GM21717 (cell line): ENCODE data around the gene ELMO1.
A peak's percentile ranks its signal among the peaks of the same experiment; 100 is the strongest.

Source experiments
- ATAC-seq: cut with Tn5 transposase; IDR thresholded peaks from one replicate; pipeline ENCODE4 v1.9.1; 2021; ENCODE audit warnings: mild to moderate bottlenecking, moderate library complexity; ENCODE audit not compliant: unreplicated experiment

The ELMO1 gene

DNA sequence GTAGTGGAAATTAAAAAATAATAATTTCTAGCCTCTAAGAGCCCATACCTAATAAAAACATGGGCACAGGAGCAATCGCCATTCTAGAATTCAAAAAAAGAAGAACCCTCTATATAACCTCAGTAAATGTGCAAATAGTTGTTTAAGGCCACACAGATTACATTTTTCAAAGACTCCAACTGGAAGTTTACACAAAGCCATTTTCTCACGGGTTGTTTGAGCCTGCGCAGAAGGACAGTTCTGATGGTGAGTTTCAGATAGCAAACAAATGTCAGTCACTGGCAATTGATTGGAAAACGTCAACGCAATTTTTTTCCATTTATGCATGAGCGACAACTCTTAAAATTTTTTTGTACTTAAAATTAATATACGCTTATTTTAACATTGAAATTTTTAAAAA is 23.0 kb upstream of the ELMO1 start:
- no peak for ATAC-seq

DNA sequence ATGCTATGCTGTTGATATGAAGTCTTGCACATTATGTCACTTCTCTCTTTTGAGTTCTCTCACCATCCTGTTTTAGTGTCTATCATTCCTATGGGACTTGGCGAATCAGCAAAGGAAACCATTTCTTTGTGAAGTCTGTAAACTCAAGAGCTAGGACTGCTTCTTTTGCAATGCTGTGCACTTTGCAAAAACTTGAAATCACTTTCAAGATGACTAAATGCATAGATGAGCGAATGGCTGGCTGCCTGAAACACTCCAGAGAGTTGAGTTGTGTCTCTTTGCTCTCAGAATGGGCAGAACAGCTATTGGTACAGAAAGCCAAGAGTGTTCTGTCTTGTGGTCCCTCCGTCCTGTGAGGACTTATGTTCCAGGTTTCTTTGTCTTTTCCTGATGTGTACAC is 18.3 kb upstream of the ELMO1 start:
- peak; percentile 59 for ATAC-seq

DNA sequence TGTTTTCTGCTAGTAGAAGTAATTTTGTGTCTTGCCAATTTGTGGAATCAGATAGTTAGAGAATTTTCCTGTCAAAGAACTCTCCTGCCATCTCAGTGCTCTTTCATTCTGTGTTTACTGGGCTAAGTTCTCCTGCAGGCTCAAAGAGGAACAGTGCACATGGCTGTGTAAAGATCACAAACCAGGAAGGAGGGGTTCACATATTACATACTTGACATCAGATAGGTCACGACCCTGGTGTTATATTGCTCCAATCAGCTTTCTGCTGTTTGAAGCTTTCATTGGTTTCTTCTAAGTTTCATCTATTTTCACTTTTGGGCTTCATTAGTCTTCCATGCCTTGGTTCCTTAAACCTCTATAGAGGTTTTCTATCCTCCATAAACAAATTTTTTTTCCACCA is 13.5 kb upstream of the ELMO1 start:
- no peak for ATAC-seq

DNA sequence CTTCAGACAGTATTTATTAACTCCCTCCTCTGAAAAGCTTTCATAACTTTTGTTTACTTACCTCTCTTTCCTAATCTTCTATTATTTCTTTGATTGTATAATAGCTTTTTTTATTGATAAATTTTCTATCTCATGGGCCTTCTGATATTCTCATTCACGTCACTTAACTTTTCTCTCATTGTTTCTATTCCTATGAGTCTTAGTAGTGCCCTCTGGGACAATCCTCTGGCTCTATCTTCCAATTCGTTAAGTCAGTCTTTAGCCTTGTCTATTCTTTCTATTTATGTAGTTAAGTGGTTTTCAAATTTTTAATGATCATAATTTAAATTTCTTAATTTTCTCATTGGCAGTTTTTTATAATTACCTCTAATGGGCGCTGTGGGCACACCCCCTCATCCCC is 6.4 kb upstream of the ELMO1 start:
- ATAC-seq: no peak

DNA sequence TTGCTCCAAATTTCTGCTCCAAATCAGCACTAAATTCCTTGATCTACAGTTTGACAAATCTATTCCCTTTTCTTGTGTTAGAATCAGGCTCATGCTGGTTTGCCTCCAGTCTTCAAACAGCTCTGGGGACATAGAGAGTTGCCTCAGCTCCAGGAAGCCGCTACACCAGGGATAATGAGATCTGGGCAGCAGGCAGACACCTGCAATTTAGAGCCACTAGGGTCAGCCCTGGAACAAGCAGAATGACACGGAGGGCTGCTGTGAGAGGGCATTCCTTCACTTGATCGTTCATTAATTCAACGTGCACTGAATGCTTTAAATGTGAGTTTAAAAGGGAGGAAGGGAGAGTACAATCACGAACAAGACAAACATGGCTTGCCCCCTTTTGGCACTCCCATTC is 3.7 kb upstream of the ELMO1 start:
- ATAC-seq: no peak

DNA sequence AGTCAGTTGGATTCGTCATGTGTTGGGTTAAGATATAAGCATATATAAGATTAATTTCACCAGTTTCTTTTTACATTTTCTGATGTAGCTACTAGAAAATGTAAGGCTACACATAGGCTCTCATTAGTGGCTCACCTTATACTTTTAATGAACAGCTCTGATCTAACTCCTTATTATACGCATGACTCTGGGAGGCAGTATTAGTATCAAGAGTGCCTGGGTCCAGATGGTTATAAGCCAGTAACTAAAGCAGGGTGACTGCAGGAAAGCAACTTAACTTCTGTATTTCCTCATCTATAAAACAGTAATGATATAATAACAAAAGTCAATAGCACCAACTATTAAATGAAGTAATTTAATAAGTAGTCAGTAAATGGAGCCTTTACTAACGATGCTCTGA is 1.4 kb upstream of the ELMO1 start:
- ATAC-seq: no peak

DNA sequence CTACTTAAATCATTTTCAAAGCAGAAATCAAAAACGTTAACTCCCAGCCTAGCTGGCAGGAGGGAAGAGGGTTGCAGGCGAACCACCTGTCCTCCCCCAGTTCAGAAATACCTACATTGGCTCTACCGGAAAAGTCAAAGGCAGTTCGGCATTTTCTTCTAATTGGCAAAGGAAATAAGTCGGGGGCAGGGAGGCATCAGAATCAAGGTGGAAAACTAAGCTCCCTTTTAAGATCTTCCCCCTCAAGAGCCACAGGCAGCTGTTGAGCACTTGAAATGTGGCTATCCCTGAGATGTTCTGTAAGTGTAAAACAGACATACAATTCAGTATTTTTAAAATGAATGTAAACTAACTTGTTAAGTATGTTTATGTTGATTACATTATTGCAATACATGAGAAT is 957 bp upstream of the ELMO1 start:
- no peak for ATAC-seq

DNA sequence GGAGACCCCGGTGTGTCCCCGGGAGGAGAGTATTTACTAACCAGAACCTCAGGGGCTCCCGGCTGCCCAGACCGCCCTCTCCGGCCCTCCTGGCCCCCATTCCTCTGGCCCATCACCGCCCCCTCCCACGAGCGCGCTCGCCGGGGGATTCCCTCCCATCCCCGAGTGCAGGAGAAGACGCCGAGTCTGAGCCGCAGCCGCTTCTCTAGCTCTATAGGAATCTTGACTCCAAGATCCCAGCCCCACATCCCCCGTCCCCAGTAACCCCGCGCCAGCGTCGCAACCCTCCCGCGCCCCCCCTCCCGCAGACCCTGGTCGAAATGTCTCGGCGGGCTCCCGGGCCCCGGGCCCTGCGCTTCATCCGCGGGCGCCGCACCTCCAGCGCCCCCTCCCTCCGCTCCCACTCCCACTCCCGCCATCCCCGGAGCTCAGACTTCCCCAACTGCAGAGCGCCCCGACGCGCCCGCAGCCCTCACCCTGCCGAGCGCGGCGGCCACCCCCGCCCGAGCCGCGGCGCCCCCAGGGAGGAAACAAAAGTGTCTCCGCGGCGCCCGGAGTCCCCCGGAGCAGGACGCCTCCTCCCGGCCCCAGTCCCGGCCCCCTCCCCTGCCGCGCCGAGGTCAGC is 541 bp downstream of the ELMO1 start:
- ATAC-seq: peak; percentile 25

DNA sequence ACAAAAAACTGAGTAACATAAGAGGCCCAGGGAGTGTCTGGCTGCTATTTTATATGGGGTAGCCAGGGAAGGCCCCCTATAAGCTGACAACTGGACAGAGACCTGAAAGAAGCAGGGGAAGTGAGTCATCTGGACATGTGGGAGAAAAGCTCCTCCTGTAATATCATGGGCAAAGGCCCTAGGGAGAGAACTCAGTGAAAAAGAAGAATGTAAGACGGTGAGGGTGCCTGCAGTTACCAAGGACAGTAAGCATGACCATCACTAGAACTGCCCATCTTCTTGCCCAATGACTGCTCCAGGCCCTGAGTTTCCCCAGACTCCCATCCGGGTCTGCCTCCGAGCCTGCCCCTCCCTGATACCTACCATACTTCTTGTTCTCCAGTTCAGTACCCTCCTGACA is 2.3 kb downstream of the ELMO1 start:
- ATAC-seq: no peak

DNA sequence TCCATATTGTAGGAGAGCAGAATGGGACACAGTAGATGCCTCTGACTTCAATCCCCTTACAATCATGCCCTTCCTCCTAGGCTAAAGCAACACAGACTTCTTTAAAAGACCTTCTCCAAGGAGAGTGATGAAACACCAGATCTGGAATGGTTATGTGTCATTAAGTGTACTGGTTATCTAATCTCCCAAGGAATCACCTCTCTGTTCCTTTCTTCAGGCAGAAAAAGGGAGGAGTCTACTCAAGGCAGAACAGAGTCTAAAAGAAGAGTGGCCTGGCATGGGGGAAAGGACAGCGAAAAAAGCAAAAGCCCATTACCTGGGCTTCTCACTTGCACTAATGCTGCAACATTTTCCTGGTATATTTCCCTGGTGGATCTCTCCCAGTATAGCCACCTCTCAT is 2.9 kb downstream of the ELMO1 start:
- ATAC-seq: no peak

DNA sequence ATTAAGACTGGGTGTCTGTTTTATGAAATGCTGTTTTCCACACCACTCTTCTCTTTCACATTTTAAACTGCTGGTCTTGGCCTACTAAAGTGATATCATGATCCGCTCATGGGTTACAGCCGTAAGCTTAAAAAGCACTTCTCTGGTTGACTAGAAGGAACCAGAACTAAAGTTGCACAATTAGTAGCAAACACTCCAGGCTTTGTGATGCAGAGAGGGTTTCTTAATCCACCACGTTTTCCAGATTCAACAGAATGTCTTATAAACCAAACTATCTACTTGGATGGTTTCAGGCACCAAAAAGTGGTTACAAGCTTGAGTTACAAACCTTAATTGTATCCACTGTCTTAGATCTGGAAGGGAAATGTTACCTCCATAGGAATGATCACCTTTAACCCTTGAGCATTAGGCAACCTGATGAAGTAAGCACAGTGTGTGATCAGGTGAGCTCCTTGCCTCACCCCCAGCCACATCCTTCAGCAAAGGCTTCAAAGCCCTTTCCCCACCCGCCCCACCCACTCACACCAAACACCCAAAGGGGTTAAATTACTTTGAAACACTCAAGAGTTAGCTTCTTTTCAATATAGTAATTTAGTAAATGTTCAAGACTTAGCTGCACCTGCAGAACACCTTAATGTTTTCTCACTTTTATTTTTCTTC is 3.5 kb downstream of the ELMO1 start:
- no peak for ATAC-seq

DNA sequence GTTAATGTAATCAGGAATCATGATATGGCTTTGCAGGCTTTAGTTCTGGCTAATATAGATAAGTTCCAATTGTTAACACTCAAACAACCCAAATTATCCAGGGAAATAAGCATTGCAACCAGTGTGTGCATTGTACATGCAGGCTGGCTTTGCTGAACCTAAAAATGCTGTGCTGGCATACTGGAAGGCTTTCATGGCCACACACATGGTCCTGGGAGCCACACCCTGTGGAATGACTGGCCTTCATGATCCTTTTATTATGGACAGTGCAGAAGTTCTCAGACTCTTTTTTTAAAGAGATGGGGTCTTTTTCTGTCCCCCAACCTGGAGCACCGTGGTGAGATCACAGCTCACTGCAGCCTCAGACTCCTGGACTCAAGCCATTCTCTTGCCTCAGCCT is 5.0 kb downstream of the ELMO1 start:
- no peak for ATAC-seq

DNA sequence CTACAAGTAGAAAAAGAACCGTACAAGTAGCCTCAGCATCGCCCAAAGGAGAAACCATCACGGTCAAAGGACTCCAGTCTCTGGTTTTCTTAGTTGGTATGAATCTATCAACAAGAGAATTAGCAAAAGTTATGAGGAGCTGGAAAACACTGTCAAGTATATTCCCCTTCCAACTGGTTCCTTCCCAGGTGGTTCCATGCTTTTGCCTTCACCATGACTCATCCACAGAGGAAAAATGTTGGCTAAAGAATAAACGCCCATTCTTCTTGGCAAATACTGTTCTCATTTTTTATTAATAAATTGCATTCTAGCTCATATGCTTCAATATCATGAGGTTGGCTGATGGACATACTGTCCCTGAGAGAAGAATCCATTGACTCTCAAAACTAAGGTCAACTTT is 6.4 kb downstream of the ELMO1 start:
- ATAC-seq: no peak

DNA sequence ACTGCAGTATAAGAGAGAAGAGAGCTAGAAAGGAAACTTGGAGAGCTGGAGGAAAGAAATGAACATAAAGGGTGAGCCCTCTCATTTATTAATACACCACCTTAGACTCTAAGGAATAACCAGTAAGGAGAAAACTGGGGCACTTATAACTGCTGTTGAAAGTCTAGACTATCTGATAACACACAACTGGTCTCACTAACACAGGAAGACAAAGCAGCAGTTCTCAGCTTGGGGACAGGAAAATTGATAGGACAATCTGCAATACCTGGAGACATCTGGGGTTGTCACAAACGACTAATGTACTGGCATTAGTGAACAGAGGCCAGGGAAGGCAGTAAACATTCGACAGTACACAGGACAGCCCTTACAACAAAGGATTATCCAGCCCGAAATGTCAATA is 6.8 kb downstream of the ELMO1 start:
- ATAC-seq: no peak

DNA sequence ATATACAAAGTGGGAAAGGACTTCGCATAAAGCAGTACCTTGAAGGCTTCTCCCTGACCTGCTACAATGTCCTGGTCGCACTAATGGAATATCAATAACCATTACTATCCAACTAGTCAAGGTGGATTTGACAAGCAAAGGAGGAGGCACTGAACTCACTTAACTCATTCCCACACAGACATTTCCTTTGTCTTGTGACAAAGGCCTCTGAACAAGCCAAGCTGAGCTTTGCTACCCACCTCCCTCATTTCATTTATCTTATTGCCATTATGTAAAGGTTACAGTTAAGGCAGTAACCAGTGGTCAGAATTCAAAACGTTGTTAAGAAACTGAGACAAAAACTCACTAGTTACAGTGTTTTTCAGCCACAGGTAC is 7.3 kb downstream of the ELMO1 start:
- ATAC-seq: no peak

DNA sequence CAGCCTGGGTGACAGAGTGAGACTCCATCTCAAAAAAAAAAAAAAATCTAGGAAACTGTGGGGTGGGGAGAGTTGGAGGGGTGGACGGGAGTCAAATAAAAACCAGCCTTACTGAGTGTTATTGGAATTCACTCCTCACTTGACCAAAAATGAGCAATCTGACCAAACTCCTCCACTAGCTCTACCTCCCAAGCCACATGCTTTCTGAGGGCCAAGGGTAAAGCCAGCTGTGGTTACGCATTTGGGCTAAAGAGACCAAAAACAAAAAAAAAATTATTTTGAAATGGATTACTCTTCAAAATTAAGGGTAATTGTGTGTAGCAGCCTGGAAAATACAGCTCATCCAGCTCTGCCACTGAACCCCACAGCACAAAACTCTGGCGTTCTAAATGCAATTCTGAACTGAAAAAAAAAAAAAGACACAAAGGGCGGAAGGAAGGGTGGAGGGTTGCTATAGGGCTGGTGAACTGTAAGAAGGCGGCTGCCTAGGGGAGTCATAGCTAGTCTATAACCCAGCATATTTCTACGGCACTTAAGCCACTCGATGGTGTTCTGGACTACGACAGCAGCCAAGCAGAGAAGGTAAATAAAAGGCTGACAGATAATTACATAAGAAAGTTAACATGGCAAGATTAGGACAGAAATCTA is 7.8 kb downstream of the ELMO1 start:
- no peak for ATAC-seq

DNA sequence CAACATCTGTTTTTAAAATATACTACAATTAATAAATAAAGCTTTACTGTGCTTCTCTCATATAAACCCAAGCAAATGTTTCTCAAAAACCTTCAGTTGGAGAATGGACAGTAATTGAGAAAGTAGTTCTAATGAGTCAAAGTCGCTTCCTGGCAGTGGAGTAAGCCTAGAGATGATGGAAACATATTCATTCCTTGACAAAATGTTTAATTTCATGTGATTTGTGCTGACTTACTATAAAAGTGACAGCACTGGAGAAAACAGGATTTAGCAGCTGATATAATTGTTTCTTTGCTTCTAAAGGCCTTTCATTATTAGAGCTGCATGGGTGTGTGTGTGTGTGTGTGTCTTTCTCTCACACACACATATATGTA is 9.0 kb downstream of the ELMO1 start:
- no peak for ATAC-seq

DNA sequence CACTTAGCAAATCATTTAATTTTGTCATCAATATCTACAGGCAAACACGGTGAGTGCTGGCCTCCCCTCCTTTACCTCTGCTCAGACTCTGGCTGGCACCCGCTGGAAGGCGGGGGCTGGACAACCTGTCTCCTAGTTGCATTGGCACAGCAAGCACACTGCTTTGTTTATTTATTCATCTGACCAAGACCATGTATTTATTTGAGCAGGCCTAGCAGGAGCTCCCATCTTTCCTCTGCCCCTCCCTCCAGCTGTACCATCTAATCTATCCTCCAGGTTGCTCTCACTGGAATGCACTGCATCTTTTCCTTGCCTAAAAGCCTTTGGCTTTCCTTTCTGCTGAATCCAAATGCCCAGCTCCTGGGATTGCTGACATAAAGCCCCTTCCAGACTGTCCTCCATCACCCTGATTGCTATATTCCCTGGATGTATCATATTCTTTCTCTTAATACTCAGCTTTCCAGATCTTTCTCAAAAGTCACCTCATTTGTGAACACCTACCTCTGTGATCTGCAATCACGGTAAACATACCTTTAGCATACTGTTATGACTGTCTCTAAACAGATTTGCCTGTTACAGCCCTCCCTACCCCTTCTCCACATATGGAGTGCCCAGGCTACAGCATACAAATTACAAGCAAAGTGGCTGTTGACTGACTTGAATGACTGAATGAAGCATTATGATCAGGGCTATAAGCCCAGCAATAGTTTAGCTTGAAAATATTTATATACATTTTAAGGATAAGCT is 9.6 kb downstream of the ELMO1 start:
- ATAC-seq: no peak

DNA sequence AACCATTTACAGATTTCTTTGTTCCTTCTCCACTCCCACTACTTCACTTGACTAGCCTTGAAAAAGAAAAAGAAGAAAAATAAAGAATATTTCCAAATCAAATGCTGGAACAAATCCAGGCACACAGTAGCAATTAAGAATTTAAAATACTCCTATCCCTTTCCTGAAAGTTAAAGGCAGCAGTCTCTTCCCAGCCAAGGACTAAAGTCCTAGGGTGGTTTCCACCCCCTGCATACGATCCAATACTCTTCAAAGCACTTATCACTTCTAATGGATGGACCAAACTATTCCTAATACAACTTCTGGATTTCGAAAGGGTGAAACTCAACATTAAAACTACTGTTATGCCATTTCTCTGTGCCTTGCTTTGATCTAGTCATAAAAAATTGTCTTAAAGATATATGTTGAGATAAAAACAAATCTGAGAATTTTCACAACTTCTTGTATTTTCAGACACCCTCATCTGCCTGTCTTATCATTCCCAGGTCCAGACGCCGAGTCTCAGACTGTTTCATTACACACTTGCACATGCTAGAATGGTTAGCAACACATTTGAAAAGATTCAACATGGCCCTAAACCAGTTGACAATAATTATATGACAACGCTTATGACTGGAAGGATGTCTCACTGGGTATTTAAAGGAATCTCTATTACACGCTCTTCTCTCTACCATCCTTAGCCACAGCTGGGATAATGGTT is 13.4 kb downstream of the ELMO1 start:
- no peak for ATAC-seq

DNA sequence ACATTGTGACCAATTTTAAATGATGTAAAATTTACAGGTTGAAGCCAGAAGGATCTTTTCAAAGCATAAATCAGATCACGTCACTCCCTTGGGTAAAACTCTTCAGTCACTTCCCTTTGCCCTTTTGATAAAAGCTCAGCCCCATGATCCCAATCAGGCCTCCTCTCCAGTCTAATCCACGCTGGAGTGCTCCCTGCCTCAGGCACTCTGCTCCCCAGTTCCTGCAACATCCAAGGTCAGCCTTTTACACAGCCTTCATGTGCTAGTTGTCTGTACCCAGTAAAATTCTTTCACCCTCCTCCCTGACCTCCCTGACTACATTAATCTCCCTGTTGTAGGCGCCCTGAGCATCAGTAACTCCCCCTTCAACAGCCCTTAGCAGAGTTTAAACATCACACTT is 14.1 kb downstream of the ELMO1 start:
- no peak for ATAC-seq

DNA sequence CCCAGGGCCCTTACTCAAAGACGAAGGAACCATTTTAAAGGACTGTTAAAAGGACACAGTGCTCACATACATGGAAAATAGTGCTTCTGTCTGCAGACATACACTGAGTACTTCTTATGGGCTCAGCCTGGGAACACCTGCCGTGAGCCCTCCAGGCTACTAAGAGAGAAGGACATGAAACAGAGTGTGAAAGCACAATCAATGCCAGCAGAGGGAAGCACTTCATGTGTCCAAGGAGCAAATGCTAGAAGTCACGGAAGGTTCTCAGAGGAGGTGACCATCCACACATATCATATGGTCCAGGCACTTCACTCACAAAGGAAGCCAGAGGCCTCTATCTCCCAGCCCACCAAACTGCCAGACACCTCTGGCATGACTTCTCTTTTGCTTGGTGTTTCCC is 15.5 kb downstream of the ELMO1 start:
- ATAC-seq: no peak
